Activated naive CD8-positive, alpha-beta T cell treated with anti-CD3 and anti-CD28 coated beads, Interleukin-2, amount 10 ng/mL, durations not matched to agents 7 days and 5 days (primary cell): ENCODE data around the gene CHD2. TPM values are rescaled to one million over a fixed set of nuclear protein-coding genes. Genes with fewer than 3 reads are reported as not detected.
"Not testable (repeated sequence)": the region's sequence is repeated elsewhere in the genome, so short reads cannot be mapped to it uniquely, and the experiment has no call there.

ENCODE experiments used
- ATAC-seq: fragments of 150-1000 bp; cut with Tn5 transposase; one replicate; pipeline ENCODE4 v1.10.0; 2021; ENCODE audit warnings: low read depth, moderate library complexity
- POLR2A ChIA-PET: fragments of 350-600 bp; sonication (Branson Sonifier 250); formaldehyde crosslinking; loops from one replicate; lab custom pipeline; 2021; ENCODE audit warnings: antibody characterized with exemption; lab: Charles Lee
- DNase-seq: peaks from one replicate; pipeline ENCODE4 v3.0.0; 2021
- H3K27ac Mint-ChIP-seq: one replicate; pipeline ENCODE4 v1.8.0; 2022; ENCODE audit warnings: mild to moderate bottlenecking, mixed read lengths
- H3K27me3 Mint-ChIP-seq: one replicate; pipeline ENCODE4 v1.8.0; 2022; ENCODE audit warnings: mild to moderate bottlenecking, moderate library complexity, mixed read lengths
- H3K36me3 Mint-ChIP-seq: one replicate; pipeline ENCODE4 v1.8.0; 2021; ENCODE audit warnings: mild to moderate bottlenecking, mixed read lengths
- H3K4me1 Mint-ChIP-seq: one replicate; pipeline ENCODE4 v1.8.0; 2021; ENCODE audit warnings: mixed read lengths
- H3K4me3 Mint-ChIP-seq: one replicate; pipeline ENCODE4 v1.8.0; 2022; ENCODE audit warnings: mild to moderate bottlenecking, moderate library complexity, mixed read lengths
- H3K9me3 Mint-ChIP-seq: one replicate; pipeline ENCODE4 v1.8.0; 2021; ENCODE audit warnings: mixed read lengths
- total RNA-seq, 2 experiments: library from RNA; stranded (reverse); gene quantifications; one replicate each; pipeline ENCODE4 v1.2.3, GENCODE V29; 2021

The CHD2 gene
- total RNA-seq = 100 to 1,000 TPM; 218 to 236 TPM

DNA sequence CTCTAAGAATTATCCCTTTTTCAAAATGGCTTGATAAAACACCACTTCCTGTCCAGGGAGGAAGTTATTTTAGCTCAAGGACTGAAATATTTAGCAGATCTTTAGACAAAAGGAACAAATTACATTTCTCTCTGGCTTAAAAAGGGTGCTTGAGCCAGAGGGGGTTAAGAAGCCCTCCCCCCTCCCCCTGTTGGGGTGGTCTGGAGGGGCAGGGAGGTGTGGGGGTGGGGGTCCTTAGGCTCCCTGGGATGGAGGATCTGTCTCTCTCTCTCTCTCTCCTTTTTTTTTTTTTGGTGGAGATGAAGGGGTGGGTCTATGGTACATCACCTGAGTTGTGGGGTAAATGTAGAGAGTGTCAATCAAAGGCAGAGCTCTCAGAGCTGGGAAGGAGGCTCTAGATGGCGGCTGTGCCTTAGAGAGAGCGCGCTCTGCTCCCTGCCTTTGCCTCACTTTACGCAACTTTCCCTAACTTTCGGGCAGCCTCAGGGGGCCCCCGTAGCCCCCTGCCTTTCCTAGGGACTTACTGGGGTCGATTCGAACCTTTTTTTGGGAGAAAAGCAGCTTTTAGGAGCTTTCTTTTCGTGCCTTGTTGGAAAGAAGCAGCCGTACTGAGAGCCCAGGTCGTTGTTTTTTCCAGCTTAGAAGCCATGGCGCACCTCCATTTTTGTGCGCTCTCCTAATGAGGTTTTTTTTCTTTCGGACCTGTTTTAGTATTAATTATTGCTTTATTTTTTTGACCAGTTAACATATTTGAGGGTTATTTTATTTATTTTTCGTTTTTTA is at the start of gene CHD2:
CHD2 (plus strand) TSS at position 377 of the 783 bp plus-strand sequence. CDS start 914 bp downstream, outside the sequence.
- peak; percentile 73 for ATAC-seq
- Mint-ChIP-seq H3K4me3 (peak within 1 kb of the TSS; percentile 91), H3K36me3 (peaks cover 62% of the 10 kb centered on the region), H3K9me3 (no peaks in the 10 kb centered on the region), H3K27ac (peak within 1 kb of the TSS; percentile 97), H3K27me3 (no peaks in the 10 kb centered on the region), H3K4me1 (peaks cover 41% of the 10 kb centered on the region)
- peak; percentile 80 for DNase-seq
- POLR2A ChIA-PET = interaction anchor here (0.7 to 11.5 kb wide), 18 partner anchors 8 to 104 kb away, joined by 3 to 711 read pairs (median 6); no protein-coding TSS in a partner anchor

DNA sequence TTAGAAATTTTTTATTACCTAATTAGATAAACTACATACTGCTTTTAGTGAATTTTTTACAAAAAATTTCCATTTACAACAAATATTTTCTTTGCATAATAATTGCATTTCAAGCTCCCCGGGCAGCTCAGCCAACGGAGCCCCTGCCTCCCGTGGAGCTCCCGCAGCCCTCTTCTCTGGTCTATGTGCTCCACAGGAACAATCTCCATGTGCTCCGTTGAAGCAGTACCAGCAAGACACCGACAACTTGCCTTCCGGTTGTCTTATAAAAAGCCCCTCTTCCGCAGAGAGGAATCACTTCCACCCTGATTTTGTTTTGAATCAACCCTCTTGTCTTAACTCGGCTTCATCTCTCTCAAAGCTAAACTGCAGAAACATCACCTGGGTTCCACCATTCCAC is 46.9 kb upstream of the CHD2 start:
- no peak overlapping the region for H3K4me3 Mint-ChIP-seq
- ATAC-seq (no peak), DNase-seq (no peak)
- H3K27me3 Mint-ChIP-seq = no peaks in the 10 kb centered on the region
- H3K27ac Mint-ChIP-seq = no peak overlapping the region
- POLR2A ChIA-PET = interaction anchor here (1.0 to 7.2 kb wide), 4 partner anchors 16 to 44 kb away, joined by 3 to 121 read pairs (median 3); no protein-coding TSS in a partner anchor
- H3K36me3 Mint-ChIP-seq = peaks cover 5% of the 10 kb centered on the region
- H3K9me3 Mint-ChIP-seq = peaks cover 2% of the 10 kb centered on the region
- peaks cover 17% of the 10 kb centered on the region for H3K4me1 Mint-ChIP-seq

- no peak for DNase-seq
- peaks cover 10% of the 10 kb centered on the region for H3K36me3 Mint-ChIP-seq
- peaks cover 12% of the 10 kb centered on the region for H3K9me3 Mint-ChIP-seq
- H3K27ac Mint-ChIP-seq = no peak overlapping the region
- POLR2A ChIA-PET = interaction anchor here (1.3 to 1.6 kb wide), 2 partner anchors 12 to 30 kb away, joined by 3 to 5 read pairs; no protein-coding TSS in a partner anchor
- peaks cover 2% of the 10 kb centered on the region for H3K4me1 Mint-ChIP-seq
- no peak for ATAC-seq
- H3K27me3 Mint-ChIP-seq = no peaks in the 10 kb centered on the region
- H3K4me3 Mint-ChIP-seq = no peak overlapping the region
Measured at GRCh38 chr15:92861742-92862141, 38.4 kb upstream of the CHD2 start.

- Mint-ChIP-seq H3K27ac (no peak overlapping the region), H3K9me3 (peaks cover 12% of the 10 kb centered on the region), H3K4me3 (no peak overlapping the region), H3K36me3 (peaks cover 10% of the 10 kb centered on the region), H3K4me1 (peaks cover 2% of the 10 kb centered on the region), H3K27me3 (no peaks in the 10 kb centered on the region)
- DNase-seq (no peak), ATAC-seq (no peak)
- POLR2A ChIA-PET = interaction anchor here (1.1 kb wide), 1 partner anchor 14 kb away, joined by 5 read pairs; no protein-coding TSS in a partner anchor
Measured at GRCh38 chr15:92864127-92864814, 35.9 kb upstream of the CHD2 start.

DNA sequence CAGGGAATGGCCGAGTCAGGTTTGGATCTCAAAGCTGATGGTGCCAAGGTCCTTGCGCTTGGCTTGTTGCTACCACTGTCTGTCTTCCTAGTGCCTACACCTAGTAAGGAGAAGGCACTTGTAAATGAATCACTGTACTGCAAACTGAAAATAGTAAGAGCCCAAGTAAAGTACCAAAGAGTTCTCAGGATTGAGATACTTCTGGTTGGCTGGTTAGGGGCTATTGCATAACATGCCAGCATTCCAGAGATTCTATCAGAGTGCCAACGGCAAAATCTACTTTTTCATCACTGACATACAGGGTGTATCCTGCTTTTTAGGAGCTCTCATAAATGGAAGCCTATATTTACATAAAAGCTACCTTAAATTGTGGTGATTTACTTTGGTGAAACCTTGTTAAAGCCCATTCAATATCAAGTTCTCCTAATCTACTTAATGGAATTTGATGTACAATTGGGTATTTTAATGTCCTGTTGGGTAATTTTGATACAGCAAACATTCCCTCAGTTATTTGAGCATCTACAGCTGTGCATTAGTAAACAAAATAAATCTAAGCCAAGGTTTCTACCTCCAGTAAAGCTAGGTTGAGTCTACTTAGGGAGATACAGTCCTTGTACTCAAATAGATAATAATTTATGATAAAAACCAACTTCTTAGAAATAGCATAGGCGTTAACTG is 30.7 kb upstream of the CHD2 start:
- H3K9me3 Mint-ChIP-seq = no peaks in the 10 kb centered on the region
- H3K36me3 Mint-ChIP-seq = no peaks in the 10 kb centered on the region
- H3K4me3 Mint-ChIP-seq = no peak overlapping the region
- H3K27me3 Mint-ChIP-seq = peaks cover 2% of the 10 kb centered on the region
- H3K27ac Mint-ChIP-seq = no peak overlapping the region
- DNase-seq = no peak
- peaks cover 1% of the 10 kb centered on the region for H3K4me1 Mint-ChIP-seq
- no peak for ATAC-seq
- POLR2A ChIA-PET = interaction anchor here (0.7 to 2.1 kb wide), 2 partner anchors 13 to 17 kb away, joined by 3 to 8 read pairs; no protein-coding TSS in a partner anchor

DNA sequence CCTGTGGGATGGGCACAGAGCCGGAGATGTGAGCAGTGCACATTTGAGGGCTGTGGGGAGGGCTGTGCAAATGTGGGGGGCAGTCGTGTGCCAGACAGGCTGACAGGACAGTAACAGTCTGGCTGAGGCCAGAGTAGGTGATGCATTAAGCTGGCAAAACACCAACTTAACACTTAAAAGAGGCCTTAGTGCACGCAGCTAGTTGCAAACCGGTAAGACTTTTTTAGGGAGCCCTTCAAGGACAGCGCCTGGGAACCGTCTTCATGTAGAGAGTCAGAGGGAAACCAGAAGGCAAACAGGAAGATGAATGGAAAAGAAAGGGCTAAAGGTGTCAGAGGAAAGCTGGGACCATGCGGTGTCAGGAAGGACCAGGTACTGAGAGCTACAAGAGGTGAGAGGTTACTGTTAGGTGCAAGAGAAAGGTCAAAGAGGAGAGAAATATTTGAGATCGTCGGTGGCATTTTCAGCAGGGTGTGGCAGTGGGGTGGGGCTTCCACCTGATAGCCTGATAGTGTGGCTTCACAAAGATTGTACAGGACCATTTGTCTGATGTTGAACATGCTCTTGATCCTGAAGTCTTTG is 30.0 kb upstream of the CHD2 start:
- POLR2A ChIA-PET = interaction anchor here (2.1 kb wide), 1 partner anchor 12 kb away, joined by 8 read pairs; no protein-coding TSS in a partner anchor
- no peak for DNase-seq
- H3K27ac Mint-ChIP-seq = no peak overlapping the region
- H3K4me1 Mint-ChIP-seq = peaks cover 1% of the 10 kb centered on the region
- H3K4me3 Mint-ChIP-seq = no peak overlapping the region
- H3K36me3 Mint-ChIP-seq = no peaks in the 10 kb centered on the region
- H3K27me3 Mint-ChIP-seq = peaks cover 2% of the 10 kb centered on the region
- no peak for ATAC-seq
- H3K9me3 Mint-ChIP-seq = no peaks in the 10 kb centered on the region

GRCh38 chr15:92872967-92873366 is 27.2 kb upstream of the CHD2 start:
- not testable (repeated sequence) for H3K36me3 Mint-ChIP-seq

DNA sequence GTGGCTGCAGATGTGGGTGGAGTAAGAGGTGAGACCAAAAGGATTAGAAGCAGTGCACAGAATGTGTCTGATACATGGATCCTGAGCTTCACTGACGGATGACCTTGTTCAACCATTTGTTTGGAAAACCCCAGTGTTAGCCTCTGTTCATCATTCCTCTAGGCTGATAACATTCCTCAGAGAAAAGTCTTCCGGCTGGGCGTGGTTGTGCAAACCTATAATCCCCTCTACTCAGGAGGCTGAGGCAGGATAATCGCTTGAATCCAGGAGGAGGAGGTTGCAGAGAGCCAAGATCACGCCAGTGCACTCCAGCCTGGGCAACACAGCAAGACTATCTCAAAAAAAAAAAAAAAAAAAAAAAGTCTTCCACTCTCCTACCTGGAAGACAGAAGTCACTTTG is 23.1 kb upstream of the CHD2 start:
- Mint-ChIP-seq H3K9me3 (no peaks in the 10 kb centered on the region), H3K4me3 (no peak overlapping the region), H3K36me3 (peaks cover 1% of the 10 kb centered on the region), H3K4me1 (peaks cover 34% of the 10 kb centered on the region), H3K27ac (no peak overlapping the region), H3K27me3 (no peaks in the 10 kb centered on the region)
- POLR2A ChIA-PET = interaction anchor here (0.9 to 10.3 kb wide), 2 partner anchors 46 to 57 kb away, joined by 4 to 266 read pairs; no protein-coding TSS in a partner anchor
- ATAC-seq (no peak), DNase-seq (no peak)

More at GRCh38 chr15:92872967-92873366, 27.2 kb upstream of the CHD2 start:
- POLR2A ChIA-PET, ATAC-seq, H3K4me3 Mint-ChIP-seq, DNase-seq, H3K4me1 Mint-ChIP-seq, H3K9me3 Mint-ChIP-seq, H3K27me3 Mint-ChIP-seq, H3K27ac Mint-ChIP-seq: not testable (repeated sequence)

DNA sequence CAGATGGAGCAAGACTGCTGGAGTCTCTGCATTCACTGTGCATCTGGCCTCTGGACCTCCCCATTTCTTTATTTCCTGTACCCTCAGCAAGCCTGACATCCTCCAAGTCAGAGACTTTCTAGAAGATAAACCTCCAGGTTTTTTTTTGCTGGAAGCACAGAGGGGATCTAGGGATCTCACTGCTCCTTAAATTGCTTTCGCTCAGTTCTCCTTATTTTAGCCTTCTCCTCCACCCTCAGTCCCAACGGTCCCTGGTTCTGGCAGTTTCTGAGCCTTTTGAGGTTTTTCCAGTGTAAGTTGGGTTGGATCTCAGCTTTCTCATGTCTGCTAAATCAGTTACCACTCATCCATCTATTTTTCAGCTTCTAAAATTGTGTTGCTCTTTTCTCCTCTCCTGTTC is 22.7 kb upstream of the CHD2 start:
- Mint-ChIP-seq H3K4me3 (no peak overlapping the region), H3K9me3 (no peaks in the 10 kb centered on the region), H3K27ac (no peak overlapping the region), H3K36me3 (peaks cover 1% of the 10 kb centered on the region), H3K27me3 (no peaks in the 10 kb centered on the region), H3K4me1 (peaks cover 36% of the 10 kb centered on the region)
- DNase-seq (no peak), ATAC-seq (no peak)
- POLR2A ChIA-PET = interaction anchor here (10.3 kb wide), 1 partner anchor 47 kb away, joined by 266 read pairs; no protein-coding TSS in a partner anchor

GRCh38 chr15:92878593-92879053 is 21.5 kb upstream of the CHD2 start:
- ATAC-seq (no peak), DNase-seq (no peak)
- Mint-ChIP-seq H3K4me1 (peaks cover 36% of the 10 kb centered on the region), H3K36me3 (peaks cover 4% of the 10 kb centered on the region), H3K4me3 (no peak overlapping the region), H3K9me3 (no peaks in the 10 kb centered on the region), H3K27me3 (no peaks in the 10 kb centered on the region), H3K27ac (no peak overlapping the region)
- POLR2A ChIA-PET = interaction anchor here (1.1 to 19.0 kb wide), 7 partner anchors 23 to 68 kb away, joined by 3 to 711 read pairs (median 179); partner anchors contain the start of gene CHD2

GRCh38 chr15:92879949-92880725 is 20.0 kb upstream of the CHD2 start:
- POLR2A ChIA-PET = interaction anchor here (0.7 to 19.0 kb wide), 13 partner anchors 9 to 69 kb away, joined by 3 to 711 read pairs (median 37); partner anchors contain the start of gene CHD2
- no peak for DNase-seq

More at GRCh38 chr15:92879949-92880725, 20.0 kb upstream of the CHD2 start:
- no peak for ATAC-seq
- Mint-ChIP-seq H3K27me3 (no peaks in the 10 kb centered on the region), H3K9me3 (no peaks in the 10 kb centered on the region), H3K4me1 (peaks cover 41% of the 10 kb centered on the region), H3K4me3 (peak overlapping the region; percentile 90), H3K36me3 (peaks cover 18% of the 10 kb centered on the region), H3K27ac (peak overlapping the region; percentile 95)
